ENCODE data around the gene SMIM24.
"Not testable (repeated sequence)": the region's sequence is repeated elsewhere in the genome, so short reads cannot be mapped to it uniquely, and the experiment has no call there.

SMIM24 gene

GRCh38 chr19:3440082-3440481 lies 40.2 kb downstream of the SMIM24 start:
- peak in 7 of 51 donors; percentile 11 to 27 (median 16) for DNase-seq

- peak; percentile 36 to 95 (median 89) for DNase-seq
Measured at GRCh38 chr19:3434630-3435553, 45.4 kb downstream of the SMIM24 start.

- no peak for DNase-seq
Measured at GRCh38 chr19:3433805-3434540, 46.4 kb downstream of the SMIM24 start.

- no peak for DNase-seq
Measured at GRCh38 chr19:3433313-3433712, 47.0 kb downstream of the SMIM24 start.

- DNase-seq = no peak
Measured at GRCh38 chr19:3431760-3432397, 48.4 kb downstream of the SMIM24 start.

GRCh38 chr19:3430366-3430680 lies 50.0 kb downstream of the SMIM24 start:
- not testable (repeated sequence) for DNase-seq

GRCh38 chr19:3426433-3426832 lies 53.9 kb downstream of the SMIM24 start:
- DNase-seq = no peak

All from hypothalamus (tissue), 51 donors.